Epithelial cell of esophagus (primary cell): Measurements from ENCODE around the gene SPAG16.

Experiments used
- DNase-seq: peaks from one replicate; pipeline ENCODE4 v3.0.0; 2010; ENCODE audit warnings: low read depth
- H3K4me3 ChIP-seq: 2 replicates; pipeline ENCODE4 v1.5.1; 2011; ENCODE audit warnings: mild to moderate bottlenecking, low read length, control low read depth
- TF ChIP-seq, protein P1 (sequence below): IDR thresholded peaks from 2 replicates; pipeline ENCODE4 v1.5.1; 2011; ENCODE audit warnings: low read depth, mild to moderate bottlenecking, low read length, control low read depth, inconsistent platforms; ENCODE audit not compliant: insufficient read depth; ENCODE audit errors: missing control alignments

Gene SPAG16

DNA sequence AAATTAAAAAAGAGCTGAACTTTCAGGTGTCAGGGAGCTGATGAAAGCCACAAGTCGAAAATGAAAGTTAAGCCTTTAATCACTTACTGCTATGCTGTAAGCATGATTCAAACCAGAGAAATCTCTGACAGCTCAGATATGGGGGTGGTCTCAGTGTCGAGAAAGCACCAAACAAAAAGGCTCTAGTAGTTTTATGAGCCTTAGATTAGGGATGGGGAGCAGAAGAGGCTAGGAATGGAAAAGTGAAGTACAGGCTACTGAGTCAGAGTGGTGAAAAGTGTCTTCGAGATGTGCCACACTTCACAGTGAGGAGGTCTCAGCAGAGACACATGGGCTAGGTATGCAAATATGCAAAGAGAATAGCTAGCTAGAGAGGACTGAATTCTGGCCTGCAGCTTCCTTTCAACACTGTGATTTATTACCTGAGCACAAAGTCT lies 482.2 kb downstream of the SPAG16 start:
- DNase-seq: no peak
- TF ChIP-seq, protein P1, sequence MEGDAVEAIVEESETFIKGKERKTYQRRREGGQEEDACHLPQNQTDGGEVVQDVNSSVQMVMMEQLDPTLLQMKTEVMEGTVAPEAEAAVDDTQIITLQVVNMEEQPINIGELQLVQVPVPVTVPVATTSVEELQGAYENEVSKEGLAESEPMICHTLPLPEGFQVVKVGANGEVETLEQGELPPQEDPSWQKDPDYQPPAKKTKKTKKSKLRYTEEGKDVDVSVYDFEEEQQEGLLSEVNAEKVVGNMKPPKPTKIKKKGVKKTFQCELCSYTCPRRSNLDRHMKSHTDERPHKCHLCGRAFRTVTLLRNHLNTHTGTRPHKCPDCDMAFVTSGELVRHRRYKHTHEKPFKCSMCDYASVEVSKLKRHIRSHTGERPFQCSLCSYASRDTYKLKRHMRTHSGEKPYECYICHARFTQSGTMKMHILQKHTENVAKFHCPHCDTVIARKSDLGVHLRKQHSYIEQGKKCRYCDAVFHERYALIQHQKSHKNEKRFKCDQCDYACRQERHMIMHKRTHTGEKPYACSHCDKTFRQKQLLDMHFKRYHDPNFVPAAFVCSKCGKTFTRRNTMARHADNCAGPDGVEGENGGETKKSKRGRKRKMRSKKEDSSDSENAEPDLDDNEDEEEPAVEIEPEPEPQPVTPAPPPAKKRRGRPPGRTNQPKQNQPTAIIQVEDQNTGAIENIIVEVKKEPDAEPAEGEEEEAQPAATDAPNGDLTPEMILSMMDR: no peak
- no peak overlapping the region for H3K4me3 ChIP-seq

DNA sequence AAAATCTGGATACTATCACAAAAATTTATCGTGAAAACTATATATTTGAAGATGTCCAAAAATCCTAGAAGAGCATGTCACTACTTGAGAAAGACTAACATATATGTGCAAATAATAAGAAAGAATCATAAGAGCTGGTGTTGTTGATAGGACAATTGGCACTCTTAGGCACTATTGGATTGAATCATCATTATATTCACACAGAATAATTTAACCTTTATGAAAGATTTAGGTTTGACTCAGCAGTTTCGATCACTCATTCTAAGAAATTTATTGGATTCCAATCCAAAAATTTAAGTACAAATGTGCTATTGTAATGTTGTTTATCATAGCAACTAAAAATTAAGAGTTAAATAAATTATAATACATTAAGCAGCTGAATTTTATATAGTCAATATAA lies 503.6 kb downstream of the SPAG16 start:
- no peak overlapping the region for H3K4me3 ChIP-seq
- TF ChIP-seq, protein P1: no peak
- DNase-seq: no peak

DNA sequence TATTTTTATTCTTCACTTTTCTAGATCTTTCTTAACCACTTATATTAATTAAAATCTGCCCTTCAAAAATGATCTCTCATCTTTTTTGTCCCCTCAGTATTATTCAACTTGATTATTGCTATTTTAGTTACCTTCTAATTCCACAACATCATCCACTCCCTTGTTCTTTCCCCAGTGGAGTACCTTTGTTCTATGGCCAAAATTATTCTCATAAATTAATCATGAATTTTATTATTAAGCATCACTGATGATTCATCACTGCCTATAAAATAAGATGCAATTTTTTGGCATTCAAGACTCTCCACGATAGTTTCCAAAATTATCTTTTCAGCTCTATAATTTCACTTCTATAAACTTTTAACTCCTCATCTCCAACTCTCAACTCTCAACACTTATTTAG lies 505.7 kb downstream of the SPAG16 start:
- TF ChIP-seq, protein P1: no peak
- DNase-seq: no peak
- no peak overlapping the region for H3K4me3 ChIP-seq

DNA sequence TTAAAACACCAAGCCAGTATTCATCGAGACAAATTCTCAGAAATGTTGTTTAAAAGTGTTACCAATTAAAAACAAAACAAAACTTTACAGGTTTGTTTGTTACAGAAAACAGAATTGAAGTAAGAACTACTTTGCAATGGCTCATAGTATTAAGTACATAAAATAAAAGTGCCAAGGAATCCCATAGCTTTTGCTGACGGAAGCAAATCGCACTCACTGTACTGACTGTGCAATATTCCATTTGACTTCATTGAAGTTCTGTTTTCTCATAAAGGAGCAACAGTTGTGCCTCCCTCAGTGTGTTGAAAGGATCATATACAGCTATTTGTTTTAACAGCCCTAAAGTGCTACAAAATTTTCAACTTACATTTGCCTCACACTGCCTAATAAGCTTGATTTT lies 507.8 kb downstream of the SPAG16 start:
- TF ChIP-seq, protein P1: no peak
- H3K4me3 ChIP-seq: no peak overlapping the region
- DNase-seq: no peak

DNA sequence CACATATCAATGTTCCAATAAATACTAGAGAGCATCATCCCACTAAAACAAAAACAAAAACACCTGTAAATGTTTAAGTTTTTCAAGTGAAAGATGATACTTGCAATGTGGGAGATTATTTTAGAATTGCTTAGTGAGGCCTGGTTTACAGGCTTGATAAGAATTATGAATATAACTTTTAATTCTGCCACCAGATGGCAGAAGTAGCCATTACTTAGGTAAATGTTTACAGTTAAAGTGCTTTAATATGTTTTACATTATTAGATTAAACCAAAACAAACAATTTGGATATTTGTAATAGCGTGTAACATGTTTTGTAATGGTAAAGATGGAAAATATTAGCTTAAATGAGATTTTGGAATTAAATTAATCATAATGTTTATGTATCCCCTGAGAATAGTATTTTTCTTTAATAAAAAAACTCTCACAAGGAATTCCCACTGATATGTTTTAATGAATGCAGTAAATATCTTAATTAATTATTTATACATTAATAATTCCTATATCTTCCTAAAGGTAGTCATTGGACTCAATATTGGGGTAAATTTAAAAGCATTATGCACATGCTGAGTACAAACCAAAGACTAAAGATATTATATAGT lies 522.0 kb downstream of the SPAG16 start:
- peak; percentile 50 for DNase-seq
- H3K4me3 ChIP-seq: no peak overlapping the region
- TF ChIP-seq, protein P1: peak; percentile 22

DNA sequence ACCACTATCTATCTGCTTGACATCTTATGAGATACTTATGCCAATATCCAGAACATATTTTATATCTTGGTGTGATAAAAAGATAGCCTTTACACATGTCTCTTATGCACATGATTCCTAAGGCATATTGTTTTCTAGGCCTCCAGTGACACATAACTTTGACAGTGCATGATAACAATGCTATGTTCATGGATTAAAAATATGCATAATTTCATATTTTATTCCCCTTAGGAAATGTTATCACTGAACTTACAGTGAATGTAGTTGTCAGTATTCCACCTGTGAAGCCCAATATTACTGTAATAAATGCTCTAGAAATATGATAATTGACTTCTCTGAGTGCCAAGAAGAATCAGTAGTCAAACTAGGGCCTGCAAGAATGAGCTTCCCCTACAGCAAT lies 532.3 kb downstream of the SPAG16 start:
- DNase-seq: no peak
- TF ChIP-seq, protein P1: no peak
- no peak overlapping the region for H3K4me3 ChIP-seq

DNA sequence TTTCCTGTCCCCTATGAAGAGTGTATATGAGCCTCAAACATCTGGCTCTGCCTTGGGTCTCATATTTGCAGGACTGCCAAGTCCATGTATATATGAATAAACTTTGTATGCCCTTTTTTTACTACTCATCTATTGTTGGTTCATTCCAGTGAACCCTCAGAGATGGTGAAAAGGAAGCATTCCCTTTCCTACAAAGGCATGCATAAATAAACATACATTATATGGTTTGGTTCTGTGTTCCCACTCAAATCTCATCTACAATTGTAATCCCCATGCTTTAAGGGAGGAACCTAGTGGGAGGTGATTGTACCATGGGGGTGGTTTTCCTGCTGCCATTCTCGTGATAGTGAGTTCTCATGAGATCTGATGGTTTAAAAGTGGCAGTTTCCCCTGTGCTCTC lies 534.2 kb downstream of the SPAG16 start:
- TF ChIP-seq, protein P1: no peak
- no peak for DNase-seq

More for the DNA sequence above, 534.2 kb downstream of the SPAG16 start:
- no peak overlapping the region for H3K4me3 ChIP-seq
